PFSK-1 (cell line): ENCODE results near the gene LHFPL5.

Experiments used
- FOXP2 ChIP-seq: optimal IDR thresholded peaks from 2 replicates; pipeline ENCODE3; 2011; ENCODE audit warnings: borderline replicate concordance, control low read depth, inconsistent platforms; ENCODE audit not compliant: insufficient read depth; ENCODE audit errors: extremely low read length, extremely low read depth
- POLR2AphosphoS5 ChIP-seq: IDR thresholded peaks from 2 replicates; pipeline ENCODE4 v1.6.1; 2012; ENCODE audit warnings: low read depth, mild to moderate bottlenecking, control low read depth, low read length, moderate library complexity
- REST ChIP-seq, 2 experiments: IDR thresholded peaks; 2 replicates each; pipeline versions ENCODE4 v1.6.1 to v1.8.0; 2011 to 2012; ENCODE audit warnings: low read depth in 2 of 2, low read length in 2 of 2, control low read depth in 1 of 2, inconsistent platforms in 1 of 2, mild to moderate bottlenecking in 1 of 2, moderate library complexity in 1 of 2; ENCODE audit not compliant: insufficient read depth in 1 of 2
- SIN3A ChIP-seq: IDR thresholded peaks from 2 replicates; pipeline ENCODE4 v1.6.1; 2012; ENCODE audit warnings: mild to moderate bottlenecking, low read length, moderate library complexity, borderline replicate concordance; ENCODE audit not compliant: insufficient read depth
- TAF1 ChIP-seq: IDR thresholded peaks from 2 replicates; pipeline ENCODE4 v1.6.1; 2012; ENCODE audit warnings: low read length, control low read depth, borderline replicate concordance; ENCODE audit not compliant: insufficient read depth

LHFPL5 gene

GRCh38 chr6:35823601-35824000 lies 18.4 kb downstream of the LHFPL5 start:
- TF ChIP-seq REST (IDR thresholded peaks at IDR 0.05; ENCODE audit: insufficient read depth in 1 of 2, low read depth in 2 of 2, low read length in 2 of 2) (no peak), POLR2AphosphoS5 (no peak), FOXP2 (no peak), SIN3A (no peak), TAF1 (no peak)

GRCh38 chr6:35824552-35825192 lies 19.5 kb downstream of the LHFPL5 start:
- TF ChIP-seq FOXP2 (no peak), SIN3A (no peak), TAF1 (no peak), POLR2AphosphoS5 (no peak), REST (IDR thresholded peaks at IDR 0.05; ENCODE audit: insufficient read depth in 1 of 2, low read depth in 2 of 2, low read length in 2 of 2) (no peak)

- TF ChIP-seq FOXP2 (no peak), TAF1 (no peak), REST (IDR thresholded peaks at IDR 0.05; ENCODE audit: insufficient read depth in 1 of 2, low read depth in 2 of 2, low read length in 2 of 2) (no peak), POLR2AphosphoS5 (no peak), SIN3A (no peak)
Observed at GRCh38 chr6:35829306-35829705, 24.2 kb downstream of the LHFPL5 start.

GRCh38 chr6:35831257-35832007 lies 26.3 kb downstream of the LHFPL5 start:
- TF ChIP-seq POLR2AphosphoS5, result peak; percentile 31; the same call in 1 of the 2 replicates
- TF ChIP-seq FOXP2, result no peak
- TF ChIP-seq SIN3A, result no peak
- no peak for TF ChIP-seq TAF1
- no peak for TF ChIP-seq REST (IDR thresholded peaks at IDR 0.05; ENCODE audit: insufficient read depth in 1 of 2, low read depth in 2 of 2, low read length in 2 of 2)

GRCh38 chr6:35833536-35833935 lies 28.4 kb downstream of the LHFPL5 start:
- TF ChIP-seq FOXP2 (no peak), REST (IDR thresholded peaks at IDR 0.05; ENCODE audit: insufficient read depth in 1 of 2, low read depth in 2 of 2, low read length in 2 of 2) (no peak), TAF1 (no peak), SIN3A (no peak), POLR2AphosphoS5 (no peak)
